Mucosa of descending colon (tissue), 3 donors: ENCODE data around the gene TAF3. TPM values are rescaled to one million over a fixed set of nuclear protein-coding genes. Genes with fewer than 3 reads are reported as not detected.
A peak's percentile ranks its signal among the peaks of the same experiment; 100 is the strongest.

Source experiments
- ATAC-seq: fragments of 200-7000 bp; cut with Tn5 transposase; one replicate; pipeline ENCODE4 v1.9.1; 2020; ENCODE audit warnings: mild to moderate bottlenecking, moderate library complexity
- DNase-seq, 3 donors: peaks; one replicate each; pipeline ENCODE4 v3.0.0-alpha.2; 2020
- H3K36me3 ChIP-seq: fragments of 200-600 bp; one replicate; pipeline ENCODE4 v1.8.0; 2021; ENCODE audit warnings: low read depth, mild to moderate bottlenecking
- H3K4me1 ChIP-seq: fragments of 200-600 bp; one replicate; pipeline ENCODE4 v1.8.0; 2021; ENCODE audit warnings: low read depth, mild to moderate bottlenecking
- H3K4me3 ChIP-seq: fragments of 200-600 bp; one replicate; pipeline ENCODE4 v1.8.0; 2021; ENCODE audit warnings: mild to moderate bottlenecking
- H3K9me3 ChIP-seq: fragments of 200-600 bp; one replicate; pipeline ENCODE4 v1.8.0; 2021; ENCODE audit warnings: mild to moderate bottlenecking
- CTCF ChIP-seq: fragments of 200-600 bp; IDR thresholded peaks from one replicate; pipeline ENCODE4 v1.8.0; 2022; ENCODE audit warnings: antibody characterized with exemption, mild to moderate bottlenecking
- intact Hi-C, 2 donors: fragments of 100-400 bp; cut with DNase I in 1 of 2; cut with micrococcal nuclease in 1 of 2; formaldehyde crosslinking; loops; one replicate each; pipeline versions ENCODE4 v1.11.0 to v1.11.1; 2022; cut with DNase I, micrococcal nuclease
- total RNA-seq, 3 donors: library from RNA; stranded (reverse); fragmentation: NEBNext Ultra II Directional in 2 of 3; extraction: Animal tissue kit (Norgen Biotek cat#: 25700) in 2 of 3; gene quantifications; one replicate each; pipeline versions ENCODE4 v1.2.1 to v1.2.4, GENCODE V29; 2021 to 2023
- donor health status: DM: no; HTN: no; CAD: no; lungs with moderate emphysema.
- donor health status: DM: no; HTN: no; CAD: no.
- donor health status: DM: no; HTN: yes; CAD: no.

TAF3 gene
- total RNA-seq, 3 donors from 2014 or later, result 5.5 to 17.2 (median 6.0) TPM

- DNase-seq, result peak in 1 of 3 donors; percentile 41
- Histone ChIP-seq H3K4me3 (peak overlapping the region; percentile 100), H3K9me3 (no peaks in the 10 kb centered on the region), H3K36me3 (no peaks in the 10 kb centered on the region), H3K4me1 (peaks cover 4% of the 10 kb centered on the region)
- ATAC-seq, result no peak
- TF ChIP-seq CTCF, result no peak
- intact Hi-C loops, result no loop called here
These were observed 729 bp upstream of the TAF3 start for GRCh38 chr10:7817576-7817975.

GRCh38 chr10:7817984-7818294, 366 bp upstream of the TAF3 start:
- ATAC-seq (peak; percentile 21), DNase-seq (no peak)
- no peaks in the 10 kb centered on the region for H3K36me3 ChIP-seq
- no peaks in the 10 kb centered on the region for H3K9me3 ChIP-seq
- TF ChIP-seq CTCF, result no peak
- intact Hi-C loops, result no loop called here
- peaks cover 4% of the 10 kb centered on the region for H3K4me1 ChIP-seq
- peak overlapping the region; percentile 100 for H3K4me3 ChIP-seq

- no peak for TF ChIP-seq CTCF
- ATAC-seq (peak; percentile 65), DNase-seq (peak in 2 of 3 donors; percentile 46 to 77)
- intact Hi-C loops, result no loop called here
- H3K9me3 ChIP-seq, result no peaks in the 10 kb centered on the region
- H3K4me3 ChIP-seq, result peak overlapping the region; percentile 100
- peaks cover 4% of the 10 kb centered on the region for H3K4me1 ChIP-seq
- no peaks in the 10 kb centered on the region for H3K36me3 ChIP-seq
These were observed 786 bp downstream of the TAF3 start for GRCh38 chr10:7819121-7819460.

- no peak for ATAC-seq
- H3K4me3 ChIP-seq, result no peak overlapping the region
- no peak for TF ChIP-seq CTCF
- intact Hi-C loops, result no loop called here
- no peaks in the 10 kb centered on the region for H3K9me3 ChIP-seq
- no peak for DNase-seq
- H3K4me1 ChIP-seq, result peaks cover 2% of the 10 kb centered on the region
- no peaks in the 10 kb centered on the region for H3K36me3 ChIP-seq
These were observed 5.9 kb downstream of the TAF3 start for GRCh38 chr10:7824251-7824650.

- no peak overlapping the region for H3K4me3 ChIP-seq
- no peaks in the 10 kb centered on the region for H3K36me3 ChIP-seq
- ATAC-seq, result no peak
- no peak for DNase-seq
- intact Hi-C loops, result no loop called here
- TF ChIP-seq CTCF, result no peak
- H3K4me1 ChIP-seq, result no peaks in the 10 kb centered on the region
- no peaks in the 10 kb centered on the region for H3K9me3 ChIP-seq
These were observed 8.7 kb downstream of the TAF3 start for GRCh38 chr10:7826971-7827370.

- TF ChIP-seq CTCF, result no peak
- Histone ChIP-seq H3K36me3 (no peaks in the 10 kb centered on the region), H3K4me3 (no peak overlapping the region), H3K4me1 (no peaks in the 10 kb centered on the region), H3K9me3 (no peaks in the 10 kb centered on the region)
- no peak for DNase-seq
- intact Hi-C loops, result no loop called here
- no peak for ATAC-seq
These were observed 11.1 kb downstream of the TAF3 start for GRCh38 chr10:7829289-7829834.
